Large intestine (tissue), 3 donors: ENCODE measurements around the gene TMCO6. TPM values are rescaled to one million over a fixed set of nuclear protein-coding genes. Genes with fewer than 3 reads are reported as not detected.
A peak's percentile ranks its signal among the peaks of the same experiment; 100 is the strongest.

Experiments used
- DNase-seq, 2 donors: peaks; one replicate each; pipeline versions ENCODE4 v3.0.0 to v3.0.0-alpha.2; 2013
- H3K27ac ChIP-seq: one replicate; pipeline ENCODE4 v1.5.1; 2013; ENCODE audit warnings: low read length
- H3K27me3 ChIP-seq: 2 replicates; pipeline ENCODE4 v1.6.1; 2013; ENCODE audit warnings: low read length; ENCODE audit not compliant: control insufficient read depth, insufficient read depth
- H3K36me3 ChIP-seq: 2 replicates; pipeline ENCODE4 v1.6.1; 2013; ENCODE audit warnings: low read length; ENCODE audit not compliant: control insufficient read depth, insufficient read depth
- H3K4me1 ChIP-seq: one replicate; pipeline ENCODE4 v1.6.1; 2013; ENCODE audit warnings: low read length; ENCODE audit not compliant: control insufficient read depth, insufficient read depth
- H3K4me3 ChIP-seq: one replicate; pipeline ENCODE4 v1.5.1; 2013; ENCODE audit warnings: low read length
- H3K9me3 ChIP-seq: one replicate; pipeline ENCODE4 v1.6.1; 2013; ENCODE audit warnings: mild to moderate bottlenecking, low read depth, low read length, moderate library complexity; ENCODE audit not compliant: control insufficient read depth
- WGBS: methylation state at CpG from one replicate; pipeline ENCODE4 v1.1.5; 2013; ENCODE audit warnings: low lambda C conversion rate; ENCODE audit not compliant: insufficient coverage; 5-methylcytosine and 5-hydroxymethylcytosine counted together
- polyA plus RNA-seq: library from polyadenylated mRNA; unstranded; fragments of 120-200 nt; gene quantifications from one replicate; pipeline ENCODE4 v1.2.1, GENCODE V29; 2013

The TMCO6 gene
- polyA plus RNA-seq, 1 donor: 15.3 TPM

DNA sequence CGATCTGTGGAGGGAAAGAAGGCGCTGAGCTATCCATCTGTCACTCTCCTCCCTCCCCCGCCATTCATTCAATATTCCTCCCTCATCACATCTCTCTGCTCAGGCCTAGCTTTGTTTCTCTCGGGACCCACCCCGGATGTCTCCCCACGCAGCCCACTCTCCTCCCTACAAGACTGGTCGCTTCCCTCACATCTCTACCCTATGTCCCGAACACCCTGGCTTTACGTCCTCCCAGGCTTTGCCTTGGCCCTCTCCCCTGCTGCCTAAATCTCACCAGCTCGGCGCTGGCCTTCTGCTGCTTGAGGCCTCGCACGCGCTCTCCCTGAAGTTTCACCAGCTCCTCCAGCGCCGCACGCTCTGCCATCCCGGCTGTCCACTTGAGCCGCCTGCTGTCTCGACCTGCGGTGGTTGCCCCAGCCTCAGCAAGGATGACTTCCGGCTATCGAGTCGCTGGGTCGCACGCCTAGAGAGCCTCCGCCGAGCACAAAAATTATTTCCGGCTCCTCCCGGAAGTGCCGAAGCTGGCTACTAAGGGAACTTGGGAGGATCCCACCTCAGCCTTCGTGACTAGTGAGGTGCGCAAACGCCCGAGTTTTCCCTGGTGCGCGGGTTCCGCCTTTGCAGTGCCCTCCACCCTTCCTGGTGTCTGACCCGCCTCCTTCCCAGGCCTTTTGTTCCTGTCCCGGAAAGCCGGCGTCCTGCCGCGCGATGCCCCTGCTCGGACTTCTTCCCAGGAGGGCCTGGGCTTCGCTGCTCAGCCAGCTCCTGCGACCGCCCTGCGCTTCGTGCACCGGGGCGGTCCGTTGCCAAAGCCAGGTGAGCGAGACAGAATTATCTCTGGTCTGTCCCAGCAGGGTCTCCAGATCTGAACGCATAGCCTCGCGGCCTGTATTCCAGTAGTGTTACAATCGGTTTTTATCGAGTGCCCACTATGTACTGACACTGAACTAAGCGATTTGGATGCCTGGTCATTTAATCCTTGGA lies 52.0 kb downstream of the TMCO6 start, which contains the start of the genes HARS1 and HARS2:
TSS of gene HARS1 (minus strand) at position 430 of the 984 bp plus-strand sequence. CDS start at position 364, 66 bp downstream.
TSS of gene HARS2 (plus strand) at position 515 of the 984 bp plus-strand sequence. CDS start at position 709, 194 bp downstream.
- H3K9me3 ChIP-seq: no peaks in the 10 kb centered on the region
- peaks cover 3% of the 10 kb centered on the region for H3K4me1 ChIP-seq
- peak within 1 kb of the TSS; percentile 83 for H3K4me3 ChIP-seq
- peak within 1 kb of the TSS; percentile 78 for H3K27ac ChIP-seq
- H3K36me3 ChIP-seq: peaks cover 42% of the 10 kb centered on the region
- peak; percentile 84 to 94 for DNase-seq
- no peaks in the 10 kb centered on the region for H3K27me3 ChIP-seq
- WGBS: no CpG with 5 or more reads among the region's 61 CpGs

- H3K4me1 ChIP-seq: peaks cover 3% of the 10 kb centered on the region
- H3K27ac ChIP-seq: no peak overlapping the region
- no peak for DNase-seq
- H3K9me3 ChIP-seq: no peaks in the 10 kb centered on the region
- no CpG with 5 or more reads among the region's 5 CpGs for WGBS
- no peaks in the 10 kb centered on the region for H3K27me3 ChIP-seq
- H3K36me3 ChIP-seq: peaks cover 63% of the 10 kb centered on the region
- H3K4me3 ChIP-seq: no peak overlapping the region
These were observed 55.0 kb downstream of the TMCO6 start for GRCh38 chr5:140694276-140694675.

Other genes starting within 250 kb of the TMCO6 start
- 131 TPM for gene ANKHD1, start 237.6 kb upstream of the TMCO6 start, polyA plus RNA-seq
- gene EIF4EBP3, start 91.8 kb upstream of the TMCO6 start, polyA plus RNA-seq: 14.7 TPM
- 21.7 TPM for gene SRA1, start 82.0 kb upstream of the TMCO6 start, polyA plus RNA-seq
- gene APBB3, start 74.9 kb upstream of the TMCO6 start, polyA plus RNA-seq: 27.2 TPM
- gene SLC35A4, start 74.6 kb upstream of the TMCO6 start, polyA plus RNA-seq: 62.5 TPM
- 13.2 TPM for gene CD14, start 6.3 kb upstream of the TMCO6 start, polyA plus RNA-seq
- 77.8 TPM for gene NDUFA2, start 8.2 kb downstream of the TMCO6 start, polyA plus RNA-seq
- gene IK, start 8.4 kb downstream of the TMCO6 start, polyA plus RNA-seq: 104 TPM
- 19.9 TPM for gene WDR55, start 25.5 kb downstream of the TMCO6 start, polyA plus RNA-seq
- gene DND1, start 34.1 kb downstream of the TMCO6 start, polyA plus RNA-seq: 0.22 TPM
- gene HARS1, start 51.9 kb downstream of the TMCO6 start, polyA plus RNA-seq: 55.4 TPM
- gene HARS2, start 52.0 kb downstream of the TMCO6 start, polyA plus RNA-seq: 39.2 TPM
- 78.7 TPM for gene ZMAT2, start 61.0 kb downstream of the TMCO6 start, polyA plus RNA-seq
- gene PCDHA1, start 146.7 kb downstream of the TMCO6 start, polyA plus RNA-seq: 0.55 TPM
- 0.81 TPM for gene PCDHA2, start 155.4 kb downstream of the TMCO6 start, polyA plus RNA-seq
- 0.85 TPM for gene PCDHA3, start 161.6 kb downstream of the TMCO6 start, polyA plus RNA-seq
- gene PCDHA4, start 167.6 kb downstream of the TMCO6 start, polyA plus RNA-seq: 1.3 TPM
- gene PCDHA5, start 182.2 kb downstream of the TMCO6 start, polyA plus RNA-seq: 0.46 TPM
- gene PCDHA6, start 188.5 kb downstream of the TMCO6 start, polyA plus RNA-seq: 0.85 TPM
- gene PCDHA7, start 194.8 kb downstream of the TMCO6 start, polyA plus RNA-seq: 0.31 TPM
- gene PCDHA8, start 201.7 kb downstream of the TMCO6 start, polyA plus RNA-seq: 0.43 TPM
- 0.24 TPM for gene PCDHA9, start 208.9 kb downstream of the TMCO6 start, polyA plus RNA-seq
- 1.1 TPM for gene PCDHA10, start 216.4 kb downstream of the TMCO6 start, polyA plus RNA-seq
- 1.3 TPM for gene PCDHA11, start 229.5 kb downstream of the TMCO6 start, polyA plus RNA-seq
- 0.48 TPM for gene PCDHA12, start 235.9 kb downstream of the TMCO6 start, polyA plus RNA-seq
- gene PCDHA13, start 242.7 kb downstream of the TMCO6 start, polyA plus RNA-seq: 0.72 TPM